ENCODE results near the gene KIF2A. TPM values are rescaled to one million over a fixed set of nuclear protein-coding genes. Genes with fewer than 3 reads are reported as not detected.

KIF2A gene
- total and polyA plus RNA-seq, 9 of the 15 experiments (the other 6 are each of a cell fraction or from before 2014, with no cell fraction given) = 42.6 to 126 (median 77.6) TPM

DNA sequence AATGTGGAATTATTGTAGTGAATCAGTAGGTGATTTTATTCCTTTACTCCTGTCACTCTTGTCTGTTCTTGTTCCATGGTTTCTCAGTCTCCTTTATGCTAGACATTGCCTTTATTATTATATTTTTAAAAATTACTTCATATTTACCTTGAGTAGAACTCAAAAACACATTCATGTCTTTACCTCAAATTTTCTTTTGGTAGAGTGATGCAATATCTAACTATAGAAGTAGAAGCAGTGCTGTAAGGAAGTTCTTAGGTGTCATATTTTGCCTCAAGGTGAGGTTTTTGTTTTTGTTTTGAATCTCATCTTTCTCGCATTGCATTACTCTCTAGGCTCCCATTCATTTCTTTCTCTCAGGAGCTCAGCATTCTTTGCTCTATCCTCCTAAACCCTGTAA, 118.8 kb downstream of the KIF2A start:
- Histone ChIP-seq H3K9me1 (ENCODE audit: control insufficient read depth, insufficient read depth, low read length) (no peaks in the 10 kb centered on the region), H3K9ac (ENCODE audit: insufficient read depth in 1 of 2, low read depth in 2 of 2, low read length in 2 of 2) (no peak overlapping the region), H3K27me3 (ENCODE audit: control insufficient read depth in 2 of 2, insufficient read depth in 2 of 2, low read length in 2 of 2) (no peaks in the 10 kb centered on the region; a peak in 1 of 5 replicates), H3K36me3 (ENCODE audit: control insufficient read depth, insufficient read depth, low read length) (peaks cover 28% of the 10 kb centered on the region; the same call in 2 of the 3 replicates), H3K79me2 (ENCODE audit: control insufficient read depth, insufficient read depth, low read length) (peaks cover 97% of the 10 kb centered on the region), H3K9me3 (replicated peaks; ENCODE audit: control insufficient read depth, insufficient read depth, low read depth, low read length) (no peaks in the 10 kb centered on the region), H3K4me1 (replicated peaks in 1 of 2; ENCODE audit: control insufficient read depth in 2 of 2, insufficient read depth in 2 of 2, low read length in 2 of 2) (peaks cover 14 to 25% of the 10 kb centered on the region in 2 experiments), H3K27ac (ENCODE audit: extremely low read depth, low read depth, low read length) (no peak overlapping the region), H2AFZ (ENCODE audit: low read depth, low read length) (no peak overlapping the region), H4K20me1 (replicated peaks; ENCODE audit: control insufficient read depth, insufficient read depth, low read length) (no peaks in the 10 kb centered on the region), H3K4me2 (ENCODE audit: insufficient read depth, low read length) (no peak overlapping the region), H3K4me3 (no peak overlapping the region)
- DNase-seq (ENCODE audit: extremely low read depth in 1 of 4, low spot score in 3 of 4) (no peak), ATAC-seq (no peak), FAIRE-seq (no peak)
- intact Hi-C loops (cut with micrococcal nuclease) = no loop called here
- 100% methylated on average over 1 of the region's 1 CpG for WGBS (ENCODE audit: insufficient coverage, low coverage, missing lambda C conversion rate)
- in situ Hi-C loops (cut with MboI) = no loop called here
- BruUV-seq (replicated peaks) = no TSS peak
- POLR2A ChIA-PET = interaction anchor here (0.6 to 2.5 kb wide), 4 partner anchors 9 to 69 kb away, joined by 3 to 7 read pairs (median 6); partner anchors contain the start of gene IPO11
- CTCF ChIA-PET (ENCODE audit: low intra/inter-chr PET ratio) = no interaction called here
- TF ChIP-seq, protein P1, sequence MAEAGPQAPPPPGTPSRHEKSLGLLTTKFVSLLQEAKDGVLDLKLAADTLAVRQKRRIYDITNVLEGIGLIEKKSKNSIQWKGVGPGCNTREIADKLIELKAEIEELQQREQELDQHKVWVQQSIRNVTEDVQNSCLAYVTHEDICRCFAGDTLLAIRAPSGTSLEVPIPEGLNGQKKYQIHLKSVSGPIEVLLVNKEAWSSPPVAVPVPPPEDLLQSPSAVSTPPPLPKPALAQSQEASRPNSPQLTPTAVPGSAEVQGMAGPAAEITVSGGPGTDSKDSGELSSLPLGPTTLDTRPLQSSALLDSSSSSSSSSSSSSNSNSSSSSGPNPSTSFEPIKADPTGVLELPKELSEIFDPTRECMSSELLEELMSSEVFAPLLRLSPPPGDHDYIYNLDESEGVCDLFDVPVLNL (CRISPR knock-in tag; IDR thresholded peaks at IDR 0.05; ENCODE audit: low read depth) = no peak
- no peak for TF ChIP-seq ZFP36 (IDR thresholded peaks at IDR 0.05; ENCODE audit: low read depth, low read length, partially characterized antibody)
- TF ChIP-seq NUFIP1 (IDR thresholded peaks at IDR 0.05; ENCODE audit: partially characterized antibody) = no peak
- no peak for TF ChIP-seq TOE1 (IDR thresholded peaks at IDR 0.05; ENCODE audit: borderline replicate concordance)
- no peak for TF ChIP-seq TOE1 (CRISPR knock-in tag; IDR thresholded peaks at IDR 0.05; ENCODE audit: borderline replicate concordance, low read depth)
- TF ChIP-seq ZNF407 (IDR thresholded peaks at IDR 0.05; ENCODE audit: low read depth) = no peak
- no peak for TF ChIP-seq GATAD2A (IDR thresholded peaks at IDR 0.05)
- no peak for TF ChIP-seq ZNF512 (tag; IDR thresholded peaks at IDR 0.05)
- no peak for TF ChIP-seq FUS (optimal IDR thresholded peaks at IDR 0.05; ENCODE audit: low read depth, low read length)
- no peak for TF ChIP-seq CEBPG (CRISPR knock-in tag; IDR thresholded peaks at IDR 0.05)
- TF ChIP-seq CEBPG (tag; conservative IDR thresholded peaks at IDR 0.05 in 1 of 2, IDR thresholded peaks at IDR 0.05 in 1 of 2) = peak; percentile 45 to 82; a peak in 3 of 4 replicates
